GM12878 (cell line): Measurements from ENCODE around the gene KLF8.

Experiments
- CREM ChIP-seq: IDR thresholded peaks from 2 replicates; pipeline ENCODE4 v1.6.1; 2014; ENCODE audit warnings: antibody characterized with exemption, low read depth
- CTCF ChIP-seq, 3 experiments: IDR thresholded peaks in 2 of 3; conservative IDR thresholded peaks in 1 of 3; 2 replicates each; pipeline ENCODE4 v1.5.1; 2011; ENCODE audit warnings: low read depth in 3 of 3, low read length in 3 of 3, mild to moderate bottlenecking in 3 of 3, control low read depth in 2 of 3, moderate library complexity in 2 of 3, inconsistent platforms in 1 of 3, mixed read lengths in 1 of 3; ENCODE audit not compliant: control insufficient read depth in 2 of 3, insufficient read depth in 1 of 3; ENCODE audit errors: extremely low read depth in 1 of 3
- GATAD2B ChIP-seq: fragments of 450-650 bp; conservative IDR thresholded peaks from 2 replicates; pipeline ENCODE4 v1.6.1; 2017; ENCODE audit warnings: low read depth, mild to moderate bottlenecking, moderate library complexity
- KAT2A ChIP-seq: conservative IDR thresholded peaks from 2 replicates; pipeline ENCODE4 v1.6.1; 2011; ENCODE audit warnings: low read depth, low read length; ENCODE audit not compliant: control insufficient read depth
- MAX ChIP-seq: IDR thresholded peaks from 2 replicates; pipeline ENCODE4 v1.6.1; 2012; ENCODE audit warnings: low read depth, low read length, improper control_type of control experiment
- POLR2AphosphoS2 ChIP-seq: IDR thresholded peaks from 2 replicates; pipeline ENCODE4 v1.6.1; 2011; ENCODE audit warnings: low read depth, mild to moderate bottlenecking, low read length, improper control_type of control experiment, moderate library complexity
- RB1 ChIP-seq: fragments of 450-650 bp; formaldehyde crosslinking; IDR thresholded peaks from 2 replicates; pipeline ENCODE4 v1.6.1; 2017; ENCODE audit warnings: mild to moderate bottlenecking, borderline replicate concordance
- RCOR1 ChIP-seq: conservative IDR thresholded peaks from 2 replicates; pipeline ENCODE4 v1.6.1; 2012; ENCODE audit warnings: low read depth, low read length, improper control_type of control experiment
- TCF7 ChIP-seq: IDR thresholded peaks from 2 replicates; pipeline ENCODE4 v1.6.1; 2014; ENCODE audit warnings: antibody characterized with exemption, borderline replicate concordance

- no peak for TF ChIP-seq GATAD2B
- TF ChIP-seq RB1 = no peak
- TF ChIP-seq RCOR1 = no peak
- no peak for TF ChIP-seq CTCF (IDR thresholded peaks at IDR 0.05 in 2 of 3, conservative IDR thresholded peaks at IDR 0.05 in 1 of 3; ENCODE audit: control insufficient read depth in 2 of 3, extremely low read depth in 1 of 3, insufficient read depth in 1 of 3, low read depth in 3 of 3, low read length in 3 of 3)
- TF ChIP-seq POLR2AphosphoS2 = no peak
- no peak for TF ChIP-seq TCF7
- TF ChIP-seq MAX = no peak
- no peak for TF ChIP-seq CREM
- no peak for TF ChIP-seq KAT2A
Observed at GRCh38 chrX:56226980-56227379, 5.2 kb upstream of the KLF8 start.
